HEK293T (cell line): Measurements from ENCODE around the gene ITPRIP.

Experiments used
- BHLHE40 ChIP-seq: fragments of 450-650 bp; IDR thresholded peaks from 2 replicates; pipeline ENCODE4 v1.6.1; 2016; ENCODE audit warnings: mild to moderate bottlenecking, moderate library complexity, borderline replicate concordance
- FOXA1 ChIP-seq: fragments of 450-650 bp; IDR thresholded peaks from 2 replicates; pipeline ENCODE4 v1.6.1; 2016; ENCODE audit warnings: mild to moderate bottlenecking
- HDGF ChIP-seq: fragments of 450-650 bp; IDR thresholded peaks from 2 replicates; pipeline ENCODE4 v1.6.1; 2017; ENCODE audit warnings: antibody characterized with exemption, borderline replicate concordance

GRCh38 chr10:104277785-104278184 is 60.5 kb downstream of the ITPRIP start:
- TF ChIP-seq HDGF, result no peak
- TF ChIP-seq BHLHE40, result no peak
- TF ChIP-seq FOXA1, result no peak
